IMR-90 (cell line): ENCODE results near the gene SLC6A13. TPM values are rescaled to one million over a fixed set of nuclear protein-coding genes. Genes with fewer than 3 reads are reported as not detected.

Source experiments
- ATAC-seq: fragments of 200-7000 bp; cut with Tn5 transposase; 2 replicates; pipeline ENCODE4 v1.9.1; 2020; ENCODE audit warnings: low read depth, mild to moderate bottlenecking, moderate library complexity
- BruUV-seq: library from RNA; stranded (reverse); fragments of 400-500 nt; replicated peaks from 2 replicates; lab custom pipeline; 2021; lab: Mats Ljungman, UMichigan
- CTCF ChIA-PET: fragments of 300-600 bp; formaldehyde crosslinking; extraction: SDS; loops from one replicate; lab custom pipeline; 2021; ENCODE audit warnings: antibody characterized with exemption; lab: Yijun Ruan, JAX
- POLR2A ChIA-PET: fragments of 300-600 bp; sonication (Branson Sonifier 250); formaldehyde crosslinking; loops from one replicate; lab custom pipeline; 2022; ENCODE audit warnings: antibody characterized with exemption; ENCODE audit not compliant: unreplicated experiment; lab: Charles Lee
- DNase-seq: peaks from one replicate; pipeline ENCODE4 v3.0.0; 2013
- H2AFZ ChIP-seq: replicated peaks from 2 replicates; pipeline ENCODE3; 2013; ENCODE audit warnings: low read length, mild to moderate bottlenecking; ENCODE audit not compliant: poor library complexity
- H2AK5ac ChIP-seq: 2 replicates; pipeline ENCODE4 v1.6.1; 2013; ENCODE audit warnings: low read depth, low read length, inconsistent platforms
- H2AK9ac ChIP-seq: replicated peaks from 2 replicates; pipeline ENCODE3; 2013; ENCODE audit warnings: mild to moderate bottlenecking, low read depth, low read length, moderate library complexity; ENCODE audit not compliant: poor library complexity
- H2BK120ac ChIP-seq: 2 replicates; pipeline ENCODE4 v1.6.1; 2013; ENCODE audit warnings: low read depth, low read length, inconsistent platforms
- H2BK15ac ChIP-seq: 3 replicates; pipeline ENCODE4 v1.6.1; 2013; ENCODE audit warnings: low read depth, low read length, inconsistent platforms
- H2BK20ac ChIP-seq: 2 replicates; pipeline ENCODE4 v1.6.1; 2013; ENCODE audit warnings: low read depth, mild to moderate bottlenecking, inconsistent platforms, low read length, moderate library complexity
- H2BK5ac ChIP-seq: 2 replicates; pipeline ENCODE4 v1.6.1; 2013; ENCODE audit warnings: mild to moderate bottlenecking, low read depth, low read length, inconsistent platforms; ENCODE audit not compliant: poor library complexity, severe bottlenecking
- H3K14ac ChIP-seq: replicated peaks from 2 replicates; pipeline ENCODE4 v1.6.1; 2013; ENCODE audit warnings: low read depth, low read length, inconsistent platforms
- H3K18ac ChIP-seq: 2 replicates; pipeline ENCODE4 v1.6.1; 2013; ENCODE audit warnings: low read depth, low read length, control low read depth
- H3K23ac ChIP-seq: 2 replicates; pipeline ENCODE4 v1.6.1; 2013; ENCODE audit warnings: low read depth, low read length, inconsistent platforms
- H3K27ac ChIP-seq: 2 replicates; pipeline ENCODE4 v1.5.1; 2013; ENCODE audit warnings: mild to moderate bottlenecking, control low read depth, low read length; ENCODE audit not compliant: insufficient read depth
- H3K27me3 ChIP-seq: 2 replicates; pipeline ENCODE4 v1.6.1; 2013; ENCODE audit warnings: low read length; ENCODE audit not compliant: control insufficient read depth, insufficient read depth
- H3K36me3 ChIP-seq: 2 replicates; pipeline ENCODE4 v1.6.1; 2013; ENCODE audit warnings: low read length, mixed read lengths; ENCODE audit not compliant: control insufficient read depth, insufficient read depth
- H3K4ac ChIP-seq: 2 replicates; pipeline ENCODE4 v1.6.1; 2013; ENCODE audit warnings: low read depth, low read length, inconsistent platforms
- H3K4me1 ChIP-seq: 2 replicates; pipeline ENCODE4 v1.6.1; 2013; ENCODE audit warnings: low read length, mixed read lengths; ENCODE audit not compliant: control insufficient read depth, insufficient read depth
- H3K4me2 ChIP-seq: 2 replicates; pipeline ENCODE4 v1.6.1; 2013; ENCODE audit warnings: low read depth, mild to moderate bottlenecking, control low read depth, low read length, moderate library complexity
- H3K4me3 ChIP-seq: 2 replicates; pipeline ENCODE4 v1.5.1; 2013; ENCODE audit warnings: low read depth, mild to moderate bottlenecking, control low read depth, low read length, moderate library complexity; ENCODE audit not compliant: insufficient read depth
- H3K56ac ChIP-seq: 2 replicates; pipeline ENCODE4 v1.6.1; 2013; ENCODE audit warnings: low read length, inconsistent platforms; ENCODE audit not compliant: insufficient read depth; ENCODE audit errors: extremely low read depth
- H3K79me1 ChIP-seq, 2 experiments: 2 replicates each; pipeline ENCODE4 v1.6.1; 2013; ENCODE audit warnings: low read length in 2 of 2, inconsistent platforms in 1 of 2, low read depth in 1 of 2
- H3K9ac ChIP-seq: 2 replicates; pipeline ENCODE4 v1.6.1; 2013; ENCODE audit warnings: low read depth, low read length, control low read depth
- H3K9me1 ChIP-seq: 2 replicates; pipeline ENCODE4 v1.6.1; 2013; ENCODE audit warnings: low read length, inconsistent platforms; ENCODE audit not compliant: insufficient read depth
- H3K9me3 ChIP-seq: 2 replicates; pipeline ENCODE4 v1.6.1; 2013; ENCODE audit warnings: low read length; ENCODE audit not compliant: control insufficient read depth, insufficient read depth
- H4K20me1 ChIP-seq: 2 replicates; pipeline ENCODE4 v1.6.1; 2013; ENCODE audit warnings: low read length, inconsistent platforms; ENCODE audit not compliant: insufficient read depth
- H4K5ac ChIP-seq: 2 replicates; pipeline ENCODE4 v1.6.1; 2013; ENCODE audit warnings: mild to moderate bottlenecking, low read depth, low read length, control low read depth
- H4K8ac ChIP-seq, 2 experiments: 2 replicates each; pipeline ENCODE4 v1.6.1; 2013; ENCODE audit warnings: low read depth in 2 of 2, low read length in 2 of 2, control low read depth in 1 of 2, inconsistent platforms in 1 of 2
- H4K91ac ChIP-seq: 2 replicates; pipeline ENCODE4 v1.6.1; 2013; ENCODE audit warnings: low read depth, low read length, inconsistent platforms; ENCODE audit not compliant: insufficient read depth
- MAFK ChIP-seq: IDR thresholded peaks from 2 replicates; pipeline ENCODE4 v1.6.1; 2012; ENCODE audit warnings: low read depth, low read length, improper control_type of control experiment
- NFE2L2 ChIP-seq: fragments of 150-350 bp; IDR thresholded peaks from 2 replicates; pipeline ENCODE4 v1.6.1; 2016; ENCODE audit warnings: low read depth, mild to moderate bottlenecking, low read length
- RAD21 ChIP-seq: IDR thresholded peaks from 2 replicates; pipeline ENCODE4 v1.6.1; 2012; ENCODE audit warnings: low read length, improper control_type of control experiment
- RCOR1 ChIP-seq: IDR thresholded peaks from 2 replicates; pipeline ENCODE4 v1.6.1; 2012; ENCODE audit warnings: mild to moderate bottlenecking, low read length, improper control_type of control experiment; ENCODE audit not compliant: insufficient replicate concordance
- RFX5 ChIP-seq: IDR thresholded peaks from 2 replicates; pipeline ENCODE4 v1.8.0; 2012; ENCODE audit warnings: low read depth, mild to moderate bottlenecking, low read length, moderate library complexity
- SMC3 ChIP-seq: fragments of 150-350 bp; IDR thresholded peaks from 2 replicates; pipeline ENCODE4 v1.6.1; 2016; ENCODE audit warnings: low read depth, mild to moderate bottlenecking, antibody characterized with exemption, low read length, moderate library complexity
- WGBS, 2 experiments: methylation state at CpG; one replicate each; pipeline versions ENCODE4 v1.1.5 to v1.1.7; 2013; ENCODE audit warnings: missing lambda C conversion rate in 2 of 2; ENCODE audit not compliant: insufficient read length in 1 of 2; ENCODE audit errors: extremely low coverage in 2 of 2; 5-methylcytosine and 5-hydroxymethylcytosine counted together
- dilution Hi-C: fragments of 300-500 bp; cut with HindIII; formaldehyde crosslinking; loops from one replicate; pipeline ENCODE4 v1.14.3; 2018; ENCODE audit warnings: low sequenced_read_pairs; ENCODE audit not compliant: unreplicated experiment
- in situ Hi-C: fragments of 300-500 bp; cut with MboI; formaldehyde crosslinking; loops from 3 replicates; pipeline ENCODE4 v1.14.3; 2019; ENCODE audit warnings: low sequenced_read_pairs, inconsistent platforms, mixed read lengths
- intact Hi-C: fragments of 100-400 bp; cut with micrococcal nuclease; formaldehyde crosslinking; loops from 2 replicates; pipeline ENCODE4 v1.10.0; 2022
- polyA plus RNA-seq, 3 experiments: library from polyadenylated mRNA; depleted of rRNA; stranded (reverse); fragments of >200 nt; gene quantifications; 2 replicates each; pipeline ENCODE4 v1.2.3, GENCODE V29; 2012; ENCODE audit warnings: low replicate concordance in 1 of 3
- total RNA-seq: library from RNA; depleted of rRNA; stranded (reverse); fragments of >200 nt; gene quantifications from 2 replicates; pipeline ENCODE4 v1.2.3, GENCODE V29; 2012

The SLC6A13 gene
- total and polyA plus RNA-seq, 2 of the 4 experiments (the other 2 are of a cell fraction), result under 0.01 to 0.10 TPM

DNA sequence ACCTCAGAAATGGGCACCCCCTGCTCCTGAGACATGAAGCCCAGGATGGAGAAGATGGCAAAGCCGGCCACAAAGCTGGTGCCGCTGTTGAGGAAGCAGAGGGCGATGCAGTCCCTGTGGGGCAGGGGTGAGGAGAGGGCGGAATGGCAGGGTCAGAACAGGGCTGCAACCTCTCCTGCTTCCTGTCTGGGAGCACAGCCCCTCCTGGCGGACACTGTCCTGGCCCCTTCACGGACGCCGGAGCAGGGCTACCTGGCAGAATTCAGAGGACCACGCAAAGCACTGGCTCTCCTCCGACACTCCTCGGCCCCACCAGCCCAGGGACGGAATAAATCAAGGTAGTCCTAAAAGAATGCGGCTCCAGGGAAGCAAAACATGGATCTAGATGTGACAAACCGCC lies 36.2 kb downstream of the SLC6A13 start:
- no peaks in the 10 kb centered on the region for H3K79me1 ChIP-seq
- H4K8ac ChIP-seq, result no peak overlapping the region
- in situ Hi-C loops (no loop called here), dilution Hi-C loops (no loop called here), intact Hi-C loops (no loop called here)
- H3K36me3 ChIP-seq, result no peaks in the 10 kb centered on the region
- no peak overlapping the region for H2BK15ac ChIP-seq
- H3K4me1 ChIP-seq, result no peaks in the 10 kb centered on the region
- no peaks in the 10 kb centered on the region for H4K20me1 ChIP-seq
- H3K9me3 ChIP-seq, result 0 out of 2 replicates have a peak, but pooled peaks cover 2% of the 10 kb centered on the region
- no peak overlapping the region for H2BK5ac ChIP-seq
- H3K4me3 ChIP-seq, result no peak overlapping the region
- H3K56ac ChIP-seq, result no peak overlapping the region
- no TSS peak for BruUV-seq
- 69% methylated on average over 7 of the region's 14 CpGs; no CpG with 5 or more reads in 1 of the 2 experiments for WGBS, 2 experiments
- H2AFZ ChIP-seq, result no peak overlapping the region
- H3K27ac ChIP-seq, result no peak overlapping the region
- H3K4ac ChIP-seq, result no peak overlapping the region
- POLR2A ChIA-PET, result no interaction called here
- H4K5ac ChIP-seq, result no peak overlapping the region
- H3K27me3 ChIP-seq, result peaks cover 81% of the 10 kb centered on the region
- no peaks in the 10 kb centered on the region for H3K9me1 ChIP-seq
- H3K9ac ChIP-seq, result no peak overlapping the region
- H4K91ac ChIP-seq, result no peak overlapping the region
- no peak for DNase-seq
- CTCF ChIA-PET, result no interaction called here
- H3K18ac ChIP-seq, result no peak overlapping the region
- H3K23ac ChIP-seq, result no peak overlapping the region
- no peak overlapping the region for H3K14ac ChIP-seq
- no peak overlapping the region for H3K4me2 ChIP-seq
- no peak overlapping the region for H2BK20ac ChIP-seq
- no peak overlapping the region for H2AK5ac ChIP-seq
- no peak overlapping the region for H2BK120ac ChIP-seq
- no peak for TF ChIP-seq MAFK
- no peak for TF ChIP-seq RAD21
- TF ChIP-seq RFX5, result no peak
- no peak for TF ChIP-seq NFE2L2
- TF ChIP-seq RCOR1, result no peak
- TF ChIP-seq SMC3, result no peak
- no peak overlapping the region for H2AK9ac ChIP-seq
- ATAC-seq, result no peak
